SH-SY5Y (cell line): Measurements from ENCODE around the gene C1QB.

Experiments used
- GATA2 ChIP-seq: IDR thresholded peaks from 2 replicates; pipeline ENCODE4 v1.6.1; 2011; ENCODE audit warnings: mild to moderate bottlenecking, low read depth, low read length
- GATA3 ChIP-seq: IDR thresholded peaks from 2 replicates; pipeline ENCODE4 v1.6.1; 2011; ENCODE audit warnings: low read depth, mild to moderate bottlenecking, low read length, moderate library complexity

GRCh38 chr1:22685591-22686059 lies 32.6 kb downstream of the C1QB start:
- TF ChIP-seq GATA2: no peak
- no peak for TF ChIP-seq GATA3
